ENCODE data around the gene RBM23.

DNA sequence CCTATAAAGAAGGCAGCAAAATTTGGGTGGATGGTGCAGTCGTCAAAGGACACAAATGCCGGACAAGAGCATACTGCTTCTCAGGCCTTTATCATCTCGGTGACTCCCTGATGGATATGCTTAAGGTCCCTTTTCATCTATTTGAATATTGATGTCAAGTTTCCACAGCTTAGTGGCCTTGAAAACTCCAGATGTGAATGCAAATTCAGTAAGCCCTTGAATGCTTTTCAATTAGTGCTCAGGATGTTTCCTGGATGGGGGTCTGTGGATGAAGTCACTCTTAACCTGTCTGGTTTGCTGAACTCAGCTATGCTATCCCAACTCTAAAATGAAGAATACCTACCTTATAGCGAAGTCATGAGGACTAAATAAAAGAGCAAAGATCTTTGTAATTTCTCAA is 25.2 kb downstream of the RBM23 start:
- TF ChIP-seq CTCF (conservative IDR thresholded peaks at IDR 0.05) (no peak), ZFX (IDR thresholded peaks at IDR 0.05) (no peak)

Measured in C4-2B (cell line).